Tibial artery (tissue), 4 donors: Measurements from ENCODE around the gene ARID5A.

ENCODE experiments used
- DNase-seq, 2 donors: peaks; one replicate each; pipeline ENCODE4 v3.0.0-alpha.2; 2019
- H3K27ac ChIP-seq, 2 donors: fragments of 200-600 bp; sonication (generic) in 1 of 2; 1 replicate in 1 of 2; 2 replicates in 1 of 2; pipeline ENCODE4 v1.5.1; 2018 to 2019; ENCODE audit warnings: mild to moderate bottlenecking in 1 of 2
- H3K27me3 ChIP-seq, 2 donors: fragments of 200-600 bp; sonication (generic) in 1 of 2; one replicate each; pipeline versions ENCODE4 v1.5.1 to v1.6.0; 2016 to 2019
- H3K36me3 ChIP-seq, 3 donors: fragments of 200-600 bp; sonication (generic) in 2 of 3; one replicate each; pipeline ENCODE4 v1.5.1; 2016 to 2019; ENCODE audit warnings: mild to moderate bottlenecking in 2 of 3
- H3K4me1 ChIP-seq, 4 donors: fragments of 200-600 bp; sonication (generic) in 2 of 4; 1 replicate in 3 of 4; 2 replicates in 1 of 4; pipeline ENCODE4 v1.5.1; 2016 to 2019
- H3K4me3 ChIP-seq, 2 donors: fragments of 200-600 bp; sonication (generic) in 1 of 2; 1 replicate in 1 of 2; 2 replicates in 1 of 2; pipeline ENCODE4 v1.5.1; 2018 to 2019; ENCODE audit warnings: mild to moderate bottlenecking in 2 of 2
- H3K9me3 ChIP-seq, 3 donors: fragments of 200-600 bp; sonication (generic) in 1 of 3; one replicate each; pipeline ENCODE4 v1.5.1; 2016 to 2019
- CTCF ChIP-seq, 2 experiments: fragments of 200-600 bp in 1 of 2; fragments of 450-650 bp in 1 of 2; IDR thresholded peaks; one replicate each; pipeline ENCODE4 v1.5.1; 2017 to 2019; ENCODE audit warnings: antibody characterized with exemption in 2 of 2, mild to moderate bottlenecking in 1 of 2, moderate library complexity in 1 of 2
- intact Hi-C: fragments of 100-400 bp; cut with DNase I; formaldehyde crosslinking; loops from one replicate; pipeline ENCODE4 v1.15.0; 2023; ENCODE audit warnings: low total_unique reads

Gene ARID5A

DNA sequence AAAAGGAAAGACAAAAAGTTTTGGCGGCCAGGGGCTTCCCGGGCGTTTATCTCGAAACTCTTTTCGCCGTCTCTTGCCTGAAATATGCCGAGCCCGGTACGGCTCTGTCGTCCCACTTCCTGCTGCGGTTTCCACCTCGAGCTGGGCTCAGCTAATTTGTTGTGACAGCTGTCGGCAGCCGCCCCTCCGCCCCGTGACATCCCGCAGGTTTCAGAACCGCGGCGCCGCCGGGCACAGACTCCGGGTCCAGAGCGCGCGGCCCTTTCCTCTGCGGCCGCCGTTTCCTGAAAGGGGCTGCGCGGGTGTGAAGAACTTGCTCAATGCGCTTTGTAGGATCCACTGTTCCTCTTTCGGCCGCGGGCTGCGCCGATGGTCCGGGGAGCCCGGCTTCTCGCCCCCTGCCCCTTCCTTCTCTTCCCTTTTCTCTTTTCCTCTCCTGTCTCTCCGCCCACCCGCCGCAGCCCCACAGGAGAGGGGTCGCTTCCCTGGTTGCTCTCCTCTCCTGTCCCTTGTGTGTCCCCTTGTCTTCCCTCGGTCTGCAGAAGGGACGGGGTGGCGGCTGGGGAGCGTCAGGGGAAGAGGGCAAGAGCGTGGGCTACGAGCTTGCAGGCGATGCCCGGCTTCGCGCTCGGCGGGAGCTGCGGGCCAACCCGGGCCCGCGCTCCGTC is 648 bp downstream of the ARID5A start:
- Histone ChIP-seq H3K9me3 (no peaks in the 10 kb centered on the region), H3K27ac (peak overlapping the region; percentile 94 to 97), H3K27me3 (no peaks in the 10 kb centered on the region), H3K4me1 (peaks cover 10 to 85% (median 76%) of the 10 kb centered on the region in 4 donors), H3K4me3 (peak overlapping the region; percentile 79 to 88), H3K36me3 (peaks cover 0 to 9% (median 4%) of the 10 kb centered on the region in 3 donors)
- intact Hi-C loops: loop anchor here (5.0 to 10.0 kb wide), 2 partner anchors 98 to 330 kb away; partner anchors contain the start of gene KANSL3
- TF ChIP-seq CTCF (IDR thresholded peaks at IDR 0.05): no peak
- peak; percentile 78 to 81 for DNase-seq

GRCh38 chr2:96537734-96538486 is 1.4 kb downstream of the ARID5A start:
- intact Hi-C loops: loop anchor here (5.0 to 10.0 kb wide), 2 partner anchors 97 to 329 kb away; partner anchors contain the start of gene KANSL3
- Histone ChIP-seq H3K36me3 (peaks cover 0 to 16% (median 11%) of the 10 kb centered on the region in 3 donors), H3K9me3 (no peaks in the 10 kb centered on the region), H3K4me1 (peaks cover 4 to 82% (median 73%) of the 10 kb centered on the region in 4 donors), H3K27me3 (no peaks in the 10 kb centered on the region), H3K27ac (peak overlapping the region; percentile 94 to 97), H3K4me3 (peak overlapping the region; percentile 79 to 88)
- TF ChIP-seq CTCF (IDR thresholded peaks at IDR 0.05): no peak
- DNase-seq: peak in 1 of 2 donors; percentile 74

GRCh38 chr2:96538487-96539214 is 2.1 kb downstream of the ARID5A start:
- TF ChIP-seq CTCF (IDR thresholded peaks at IDR 0.05): no peak
- Histone ChIP-seq H3K27me3 (no peaks in the 10 kb centered on the region), H3K4me1 (peaks cover 0 to 78% (median 68%) of the 10 kb centered on the region in 4 donors), H3K4me3 (peak overlapping the region; percentile 79 to 88), H3K36me3 (peaks cover 0 to 17% (median 13%) of the 10 kb centered on the region in 3 donors), H3K27ac (peak overlapping the region; percentile 94 to 97), H3K9me3 (no peaks in the 10 kb centered on the region)
- DNase-seq: peak; percentile 89 to 91
- intact Hi-C loops: loop anchor here (5.0 to 10.0 kb wide), 2 partner anchors 96 to 329 kb away; partner anchors contain the start of gene KANSL3

- Histone ChIP-seq H3K27me3 (no peaks in the 10 kb centered on the region), H3K36me3 (peaks cover 4 to 17% (median 17%) of the 10 kb centered on the region in 3 donors), H3K9me3 (no peaks in the 10 kb centered on the region), H3K4me3 (peak overlapping the region; percentile 79 to 88), H3K4me1 (peaks cover 0 to 75% (median 61%) of the 10 kb centered on the region in 4 donors), H3K27ac (peak overlapping the region; percentile 94 to 97)
- TF ChIP-seq CTCF (IDR thresholded peaks at IDR 0.05): no peak
- intact Hi-C loops: loop anchor here (5.0 to 10.0 kb wide), 2 partner anchors 95 to 328 kb away; partner anchors contain the start of gene KANSL3
- peak in 1 of 2 donors; percentile 62 for DNase-seq
Observed at GRCh38 chr2:96539215-96539920, 2.8 kb downstream of the ARID5A start.

- Histone ChIP-seq H3K9me3 (no peaks in the 10 kb centered on the region), H3K4me1 (peaks cover 0 to 69% (median 55%) of the 10 kb centered on the region in 4 donors), H3K36me3 (peaks cover 8 to 18% (median 17%) of the 10 kb centered on the region in 3 donors), H3K4me3 (no peak overlapping the region), H3K27me3 (no peaks in the 10 kb centered on the region), H3K27ac (peak overlapping the region; percentile 94 to 97)
- TF ChIP-seq CTCF (IDR thresholded peaks at IDR 0.05): no peak
- DNase-seq: peak in 1 of 2 donors; percentile 19
- intact Hi-C loops: no loop called here
Observed at GRCh38 chr2:96540136-96540535, 3.6 kb downstream of the ARID5A start.
